KOPT-K1 (cell line): ENCODE data around the gene CFI.

Experiments used
- H3K27ac ChIP-seq: fragments of 200-600 bp; sonication (generic); 2 replicates; pipeline ENCODE4 v1.5.1; 2016; ENCODE audit warnings: antibody characterized with exemption, mild to moderate bottlenecking, low read depth, low read length; ENCODE audit not compliant: poor library complexity, severe bottlenecking
- H3K36me3 ChIP-seq: fragments of 200-600 bp; sonication (generic); 2 replicates; pipeline ENCODE4 v1.5.1; 2017; ENCODE audit warnings: antibody characterized with exemption, mild to moderate bottlenecking, low read length, moderate library complexity; ENCODE audit not compliant: insufficient read depth
- H3K9me3 ChIP-seq: fragments of 200-600 bp; sonication (generic); 2 replicates; pipeline ENCODE4 v1.5.1; 2017; ENCODE audit warnings: antibody characterized with exemption, low read length, mild to moderate bottlenecking; ENCODE audit not compliant: insufficient read depth, poor library complexity, severe bottlenecking

The CFI gene

GRCh38 chr4:109754093-109754857 lies 47.5 kb downstream of the CFI start:
- Histone ChIP-seq H3K27ac (no peak overlapping the region), H3K36me3 (no peaks in the 10 kb centered on the region)

GRCh38 chr4:109752525-109752924 lies 49.3 kb downstream of the CFI start:
- Histone ChIP-seq H3K9me3 (no peaks in the 10 kb centered on the region), H3K27ac (no peak overlapping the region), H3K36me3 (no peaks in the 10 kb centered on the region)

More at GRCh38 chr4:109754093-109754857, 47.5 kb downstream of the CFI start:
- H3K9me3 ChIP-seq = no peaks in the 10 kb centered on the region

- Histone ChIP-seq H3K36me3 (no peaks in the 10 kb centered on the region), H3K9me3 (no peaks in the 10 kb centered on the region), H3K27ac (no peak overlapping the region)
These were observed 49.9 kb downstream of the CFI start for GRCh38 chr4:109751852-109752251.

GRCh38 chr4:109750652-109751244 lies 51.1 kb downstream of the CFI start:
- no peaks in the 10 kb centered on the region for H3K9me3 ChIP-seq
- no peak overlapping the region for H3K27ac ChIP-seq
- H3K36me3 ChIP-seq = no peaks in the 10 kb centered on the region

DNA sequence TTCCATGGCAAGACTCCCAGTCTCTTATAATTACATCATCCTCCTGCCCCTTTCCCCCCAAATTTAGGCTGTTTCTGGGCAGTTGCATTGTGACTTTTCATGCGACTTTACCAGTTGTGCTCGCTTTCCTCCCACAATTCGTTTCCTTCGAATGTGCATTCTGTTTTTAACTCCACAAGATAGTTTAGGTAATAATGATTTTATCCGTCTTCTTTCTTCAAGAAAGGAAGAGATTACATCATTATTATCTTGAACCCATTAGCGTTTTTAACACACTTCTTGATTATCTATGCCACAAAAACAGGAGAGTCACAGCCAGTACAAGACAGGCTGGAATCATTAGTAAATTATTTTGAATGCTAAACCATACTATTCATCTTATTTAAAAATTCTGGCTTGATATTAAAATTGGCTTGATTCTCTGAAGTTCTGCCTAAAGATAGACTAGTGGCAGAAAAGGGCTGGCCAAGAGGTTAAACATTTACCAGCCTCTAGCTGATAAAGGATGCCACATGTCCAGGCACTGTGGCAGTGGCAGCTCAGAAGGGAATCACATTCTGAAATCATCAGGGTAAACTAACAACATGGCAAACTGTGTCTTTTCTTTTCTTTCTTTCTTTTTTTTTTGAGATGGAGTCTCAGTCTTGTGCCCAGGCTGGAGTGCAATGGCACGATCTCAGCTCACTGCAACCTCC lies 52.3 kb downstream of the CFI start:
- H3K36me3 ChIP-seq = no peaks in the 10 kb centered on the region
- H3K9me3 ChIP-seq = no peaks in the 10 kb centered on the region
- no peak overlapping the region for H3K27ac ChIP-seq

DNA sequence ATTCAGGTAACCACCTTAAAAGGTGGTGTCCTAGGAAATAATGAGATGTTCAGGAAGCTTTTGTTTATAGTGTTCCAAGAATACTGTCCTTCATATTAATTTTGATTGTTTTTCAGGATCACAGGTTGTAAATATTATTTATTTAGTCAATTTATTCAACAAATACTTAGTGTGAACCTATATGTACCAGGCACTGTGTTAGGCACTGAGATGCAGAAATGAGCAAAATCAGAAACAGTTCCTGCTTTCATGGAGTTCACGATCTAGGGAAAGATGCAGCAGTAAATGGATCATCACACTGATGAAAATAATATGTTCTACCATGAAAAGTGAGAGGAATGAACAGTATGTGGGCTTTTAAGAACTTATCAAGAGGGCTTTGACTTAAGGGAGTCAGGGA lies 53.7 kb downstream of the CFI start:
- no peaks in the 10 kb centered on the region for H3K9me3 ChIP-seq
- no peak overlapping the region for H3K27ac ChIP-seq
- H3K36me3 ChIP-seq = no peaks in the 10 kb centered on the region

DNA sequence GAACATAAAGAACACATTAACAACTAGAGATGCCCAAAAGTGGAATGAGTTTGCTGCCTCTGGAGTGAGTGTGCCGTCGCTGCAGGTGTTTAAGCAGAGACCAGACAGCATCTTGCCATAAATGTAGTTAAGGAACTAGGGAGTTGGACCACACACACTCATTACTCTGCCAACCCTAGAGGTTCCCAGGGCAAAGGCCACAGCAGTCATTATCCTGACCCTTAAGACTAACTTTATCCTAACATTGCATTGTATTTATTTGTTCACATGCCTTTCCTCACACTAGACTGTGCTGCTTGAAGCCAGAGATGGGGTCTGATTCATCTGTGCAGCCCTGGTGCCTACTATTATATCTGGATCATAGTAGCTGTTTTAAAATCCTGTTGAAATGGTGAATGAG lies 55.1 kb downstream of the CFI start:
- no peak overlapping the region for H3K27ac ChIP-seq
- H3K36me3 ChIP-seq = no peaks in the 10 kb centered on the region

DNA sequence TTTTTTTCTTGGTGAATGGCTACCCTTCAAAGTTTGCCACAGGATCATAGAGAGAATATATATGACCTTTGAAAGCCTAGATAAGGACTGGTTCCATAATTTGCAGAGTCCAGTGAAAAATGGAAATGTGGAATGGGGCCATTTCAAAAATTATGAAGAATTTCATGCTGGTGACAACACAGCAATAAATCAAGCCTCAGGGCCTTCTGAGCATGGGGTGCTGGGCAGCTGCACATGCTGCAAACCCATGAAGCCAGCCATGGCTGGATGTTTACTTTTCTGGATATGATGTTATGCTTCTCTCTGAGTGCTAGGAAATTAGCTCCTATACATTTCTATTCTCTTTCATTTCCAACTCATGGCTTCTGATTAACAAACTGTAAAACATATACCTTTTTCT lies 56.0 kb downstream of the CFI start:
- no peaks in the 10 kb centered on the region for H3K9me3 ChIP-seq
- no peaks in the 10 kb centered on the region for H3K36me3 ChIP-seq
- H3K27ac ChIP-seq = no peak overlapping the region

More for the DNA sequence above, 55.1 kb downstream of the CFI start:
- H3K9me3 ChIP-seq = no peaks in the 10 kb centered on the region

DNA sequence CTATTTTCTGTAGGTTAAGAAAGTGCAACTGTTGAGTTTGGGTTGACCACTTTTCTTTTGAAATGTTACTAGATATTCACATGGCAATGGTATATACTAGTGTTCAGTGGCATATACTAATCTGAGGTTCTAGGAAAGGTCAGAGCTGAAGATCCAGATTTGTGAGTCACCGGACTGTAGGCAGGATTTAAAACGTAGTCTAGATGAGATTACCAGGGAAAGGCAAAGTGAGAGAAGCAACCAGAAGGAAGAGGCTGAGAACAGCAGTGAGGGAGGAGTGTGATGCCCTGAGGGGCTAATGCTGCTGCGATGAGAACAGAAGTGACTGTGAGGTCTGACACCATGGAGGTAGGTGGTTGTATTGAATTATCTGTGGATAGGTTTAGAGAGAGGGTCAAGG lies 62.3 kb downstream of the CFI start:
- no peaks in the 10 kb centered on the region for H3K36me3 ChIP-seq
- no peaks in the 10 kb centered on the region for H3K9me3 ChIP-seq
- H3K27ac ChIP-seq = no peak overlapping the region

DNA sequence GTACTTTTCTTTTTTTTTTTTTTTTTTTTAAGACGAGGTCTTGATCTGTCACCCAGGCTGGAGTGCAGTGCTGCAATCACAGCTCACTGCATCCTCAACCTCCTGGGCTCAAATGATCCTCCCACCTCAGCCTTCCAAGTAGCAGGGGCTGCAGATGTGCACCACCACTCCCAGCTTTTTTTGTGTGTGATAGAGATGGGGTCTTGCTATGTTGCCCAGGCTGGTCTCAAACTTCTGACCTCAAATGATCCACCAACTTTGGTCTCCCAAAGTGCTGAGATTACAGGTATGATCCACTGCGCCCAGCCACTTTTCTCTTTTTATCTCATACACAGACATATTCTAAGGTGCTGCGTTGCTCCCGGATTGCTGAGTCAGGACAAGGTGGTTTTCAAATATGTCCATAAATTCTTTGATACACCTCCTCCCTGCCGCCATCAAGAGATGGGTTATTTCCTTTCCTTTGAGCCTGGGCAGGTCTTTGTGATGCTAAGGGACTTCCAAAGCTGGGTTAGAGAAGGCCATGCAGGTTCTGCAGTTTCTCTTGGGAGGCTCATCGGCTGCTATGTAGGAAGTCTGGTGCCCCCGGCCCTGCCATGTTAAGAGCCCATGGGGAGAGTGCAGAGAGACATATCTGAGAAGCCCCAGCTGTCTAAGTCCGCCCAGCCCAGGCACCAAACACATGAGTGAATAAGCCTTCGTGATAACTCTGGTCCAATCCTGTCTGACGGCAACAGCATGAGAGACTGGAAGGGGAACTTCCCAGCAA lies 63.5 kb downstream of the CFI start:
- H3K9me3 ChIP-seq = no peaks in the 10 kb centered on the region
- H3K36me3 ChIP-seq = no peaks in the 10 kb centered on the region
- H3K27ac ChIP-seq = no peak overlapping the region

- no peak overlapping the region for H3K27ac ChIP-seq
- H3K9me3 ChIP-seq = no peaks in the 10 kb centered on the region
- H3K36me3 ChIP-seq = no peaks in the 10 kb centered on the region
These were observed 66.0 kb downstream of the CFI start for GRCh38 chr4:109735566-109736365.

DNA sequence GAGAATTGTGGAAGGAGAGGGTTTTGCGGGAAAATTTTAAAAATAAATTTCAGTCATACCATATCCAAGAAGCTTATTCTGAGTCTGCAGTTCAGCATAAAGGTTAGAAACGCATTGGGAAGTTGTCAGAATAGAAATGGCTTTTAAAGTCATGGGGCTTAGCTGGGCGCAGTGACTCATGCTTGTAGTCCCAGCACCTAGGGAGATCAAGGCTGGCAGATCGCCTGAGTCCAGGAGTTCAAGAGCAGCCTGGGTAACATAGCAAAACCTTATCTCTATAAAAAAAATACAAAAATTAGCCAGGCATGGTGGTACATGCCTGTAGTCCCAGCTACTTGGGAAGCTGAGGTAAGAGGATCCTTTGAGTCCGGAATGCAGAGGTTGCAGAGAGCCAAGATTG lies 68.1 kb downstream of the CFI start:
- H3K9me3 ChIP-seq = no peaks in the 10 kb centered on the region
- no peak overlapping the region for H3K27ac ChIP-seq
- no peaks in the 10 kb centered on the region for H3K36me3 ChIP-seq

GRCh38 chr4:109730619-109731545 lies 70.9 kb downstream of the CFI start:
- Histone ChIP-seq H3K36me3 (no peaks in the 10 kb centered on the region), H3K27ac (no peak overlapping the region), H3K9me3 (no peaks in the 10 kb centered on the region)
